ENCODE results near the gene FAAP20. TPM values are rescaled to one million over a fixed set of nuclear protein-coding genes. Genes with fewer than 3 reads are reported as not detected.

FAAP20 gene
- total and polyA plus RNA-seq, 2 experiments from 2014 or later = 130 to 188 TPM

DNA sequence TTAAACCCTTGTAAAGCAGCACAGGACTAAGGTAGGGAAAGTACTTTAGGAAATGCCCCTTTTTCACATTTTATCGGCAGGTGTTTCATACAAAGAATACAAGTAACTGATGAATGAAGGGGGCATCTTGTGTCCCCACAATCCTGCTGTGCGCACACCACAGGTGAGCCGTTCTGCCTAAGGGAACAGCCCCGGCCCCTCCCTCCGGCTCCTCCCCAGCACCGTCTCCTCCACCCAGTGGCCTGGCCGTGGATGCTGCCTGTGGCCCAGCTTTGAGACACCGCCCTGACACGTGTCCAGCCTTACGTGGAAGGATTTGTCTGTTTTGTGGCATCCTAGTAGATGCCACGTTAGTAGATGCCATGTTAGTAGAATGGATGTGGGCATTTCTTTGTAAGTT lies 12.8 kb downstream of the FAAP20 start:
- peaks cover 8% of the 10 kb centered on the region for H3K36me3 ChIP-seq
- H3K9me3 ChIP-seq (ENCODE audit: low read depth) = no peaks in the 10 kb centered on the region
- TF ChIP-seq, protein P1, sequence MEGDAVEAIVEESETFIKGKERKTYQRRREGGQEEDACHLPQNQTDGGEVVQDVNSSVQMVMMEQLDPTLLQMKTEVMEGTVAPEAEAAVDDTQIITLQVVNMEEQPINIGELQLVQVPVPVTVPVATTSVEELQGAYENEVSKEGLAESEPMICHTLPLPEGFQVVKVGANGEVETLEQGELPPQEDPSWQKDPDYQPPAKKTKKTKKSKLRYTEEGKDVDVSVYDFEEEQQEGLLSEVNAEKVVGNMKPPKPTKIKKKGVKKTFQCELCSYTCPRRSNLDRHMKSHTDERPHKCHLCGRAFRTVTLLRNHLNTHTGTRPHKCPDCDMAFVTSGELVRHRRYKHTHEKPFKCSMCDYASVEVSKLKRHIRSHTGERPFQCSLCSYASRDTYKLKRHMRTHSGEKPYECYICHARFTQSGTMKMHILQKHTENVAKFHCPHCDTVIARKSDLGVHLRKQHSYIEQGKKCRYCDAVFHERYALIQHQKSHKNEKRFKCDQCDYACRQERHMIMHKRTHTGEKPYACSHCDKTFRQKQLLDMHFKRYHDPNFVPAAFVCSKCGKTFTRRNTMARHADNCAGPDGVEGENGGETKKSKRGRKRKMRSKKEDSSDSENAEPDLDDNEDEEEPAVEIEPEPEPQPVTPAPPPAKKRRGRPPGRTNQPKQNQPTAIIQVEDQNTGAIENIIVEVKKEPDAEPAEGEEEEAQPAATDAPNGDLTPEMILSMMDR (IDR thresholded peaks at IDR 0.05; ENCODE audit: low read depth, low read length) = no peak
- no peak overlapping the region for H3K4me3 ChIP-seq
- no peaks in the 10 kb centered on the region for H3K4me1 ChIP-seq (ENCODE audit: low read depth)
- no peak for DNase-seq (ENCODE audit: low read depth in 1 of 2, low spot score in 1 of 2)
- H3K27me3 ChIP-seq = no peaks in the 10 kb centered on the region
- no peak overlapping the region for H3K27ac ChIP-seq

DNA sequence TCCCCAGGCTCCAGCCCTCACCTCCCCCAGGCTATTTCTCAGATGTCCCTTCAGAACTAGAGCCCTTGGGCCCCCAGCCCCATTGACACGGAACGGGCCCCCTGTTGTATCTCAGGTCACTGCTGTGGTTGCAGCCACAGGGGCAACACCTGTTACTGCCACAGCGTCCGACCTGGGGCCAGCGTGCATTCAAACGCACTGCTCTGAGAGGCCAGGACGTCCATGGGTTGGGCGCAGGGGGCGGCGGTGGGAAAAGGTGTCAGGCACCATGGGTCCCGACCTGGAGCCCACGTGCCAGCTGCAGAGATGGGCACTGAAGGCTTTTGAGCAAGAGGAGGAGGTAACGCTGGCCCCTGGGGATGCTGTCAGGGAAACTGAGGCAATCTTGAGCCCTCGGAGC lies 13.3 kb downstream of the FAAP20 start:
- no peaks in the 10 kb centered on the region for H3K9me3 ChIP-seq (ENCODE audit: low read depth)
- H3K27me3 ChIP-seq = no peaks in the 10 kb centered on the region
- no peaks in the 10 kb centered on the region for H3K4me1 ChIP-seq (ENCODE audit: low read depth)
- H3K27ac ChIP-seq = no peak overlapping the region
- H3K4me3 ChIP-seq = no peak overlapping the region
- peaks cover 8% of the 10 kb centered on the region for H3K36me3 ChIP-seq
- no peak for DNase-seq (ENCODE audit: low read depth in 1 of 2, low spot score in 1 of 2)
- TF ChIP-seq, protein P1 (IDR thresholded peaks at IDR 0.05; ENCODE audit: low read depth, low read length) = no peak

DNA sequence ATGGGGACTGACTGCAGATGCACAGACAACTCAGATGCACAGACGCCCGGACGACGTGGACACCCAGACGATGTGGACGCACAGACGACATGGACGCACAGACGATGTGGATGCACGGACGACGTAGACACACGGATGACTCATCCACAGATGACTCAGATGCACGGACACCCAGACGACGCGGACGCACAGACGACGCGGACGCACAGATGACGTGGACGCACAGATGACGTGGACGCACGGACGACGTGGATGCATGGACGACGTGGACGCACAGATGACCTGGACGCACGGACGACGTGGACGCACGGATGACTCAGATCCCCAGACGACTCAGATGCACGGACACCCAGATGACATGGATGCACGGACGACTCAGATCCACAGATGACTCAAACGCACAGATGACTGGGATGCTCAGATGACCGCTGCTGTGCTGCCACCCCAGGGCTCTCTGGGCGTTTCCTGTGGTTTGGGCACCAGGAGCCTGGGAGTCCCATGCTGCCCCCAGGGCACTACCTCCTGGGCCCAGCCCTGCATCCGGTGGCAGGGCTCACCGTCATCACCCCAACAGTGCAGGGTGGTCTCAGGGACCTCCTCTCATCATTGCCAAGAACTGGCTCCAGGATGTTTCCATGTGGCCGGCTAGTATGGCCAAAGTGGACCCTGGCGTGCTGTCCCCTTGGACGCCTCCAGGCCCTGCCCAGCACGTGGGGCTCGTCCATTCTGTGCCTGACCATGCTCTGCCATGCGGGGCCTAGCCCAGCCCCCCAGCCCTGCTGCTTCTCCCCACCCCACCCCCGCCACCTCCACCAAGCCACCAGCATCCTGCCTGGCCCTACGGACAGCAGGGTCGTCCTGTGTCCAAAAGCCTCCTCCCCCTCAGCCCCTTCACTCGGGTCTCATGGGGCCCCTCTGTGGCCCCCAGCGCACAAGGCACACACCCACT lies 14.0 kb downstream of the FAAP20 start:
- H3K9me3 ChIP-seq (ENCODE audit: low read depth) = no peaks in the 10 kb centered on the region
- H3K4me3 ChIP-seq = no peak overlapping the region
- no peaks in the 10 kb centered on the region for H3K4me1 ChIP-seq (ENCODE audit: low read depth)
- H3K27ac ChIP-seq = no peak overlapping the region
- DNase-seq (ENCODE audit: low read depth in 1 of 2, low spot score in 1 of 2) = no peak
- H3K27me3 ChIP-seq = no peaks in the 10 kb centered on the region
- H3K36me3 ChIP-seq = peaks cover 4% of the 10 kb centered on the region
- TF ChIP-seq, protein P1 (IDR thresholded peaks at IDR 0.05; ENCODE audit: low read depth, low read length) = no peak

DNA sequence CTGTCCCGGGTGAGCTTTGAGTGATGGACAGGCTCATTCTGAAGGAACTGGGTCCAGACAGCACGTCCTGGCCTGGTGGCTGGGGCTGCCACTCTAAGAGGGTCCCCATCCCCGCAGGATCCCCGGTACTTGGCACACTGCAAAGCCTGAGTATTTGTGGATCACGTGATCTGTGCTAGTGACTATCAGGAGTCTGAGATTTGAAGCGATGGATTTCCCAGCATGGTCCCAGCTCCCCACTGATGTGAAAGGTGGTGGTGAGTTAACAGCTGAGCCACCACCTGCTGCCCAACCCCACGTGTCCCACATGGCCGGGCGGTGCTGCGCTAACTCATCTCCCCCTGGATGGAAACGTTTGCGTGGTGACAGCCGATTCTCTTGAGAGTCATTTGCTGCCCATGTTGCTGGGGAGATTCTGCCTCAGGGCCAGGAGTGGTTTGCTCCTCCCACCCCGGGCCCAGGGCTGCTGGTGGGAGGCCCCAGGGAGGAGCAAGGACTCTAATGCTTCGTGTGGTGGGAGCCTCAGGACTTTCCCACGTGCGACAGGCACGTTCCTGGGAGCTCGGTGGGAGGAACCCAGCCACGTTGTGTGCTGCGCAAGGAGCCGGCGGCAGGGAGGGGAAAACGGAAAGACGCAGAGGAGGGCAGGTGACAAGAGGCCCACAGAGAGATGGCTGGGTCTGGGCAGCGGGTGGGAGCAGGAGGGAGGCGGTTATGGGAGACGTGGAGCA lies 15.1 kb downstream of the FAAP20 start:
- Histone ChIP-seq H3K4me3 (no peak overlapping the region), H3K27ac (no peak overlapping the region), H3K4me1 (ENCODE audit: low read depth) (no peaks in the 10 kb centered on the region), H3K27me3 (no peaks in the 10 kb centered on the region), H3K36me3 (peaks cover 1% of the 10 kb centered on the region), H3K9me3 (ENCODE audit: low read depth) (no peaks in the 10 kb centered on the region)
- TF ChIP-seq, protein P1 (IDR thresholded peaks at IDR 0.05; ENCODE audit: low read depth, low read length) = no peak
- no peak for DNase-seq (ENCODE audit: low read depth in 1 of 2, low spot score in 1 of 2)

DNA sequence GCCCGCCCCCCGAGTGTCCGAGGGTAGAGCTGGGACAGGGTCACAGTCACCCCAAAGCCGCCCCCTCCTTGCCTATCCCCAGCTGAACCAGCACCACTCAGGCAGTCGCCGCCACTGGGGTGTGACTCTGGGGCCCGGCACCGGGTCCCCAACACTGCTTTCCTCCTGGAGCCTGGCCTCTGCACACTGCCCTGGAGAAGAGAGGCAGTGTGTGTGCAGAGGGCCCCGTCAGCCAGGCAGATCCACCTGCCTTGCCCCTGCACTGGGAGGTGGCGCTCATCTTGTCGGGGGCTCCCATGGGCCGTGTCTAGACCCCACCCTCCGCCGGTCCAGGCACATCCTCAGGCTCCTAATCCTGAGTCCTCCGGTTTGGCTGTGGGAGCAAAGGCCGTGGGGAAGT lies 15.7 kb downstream of the FAAP20 start:
- DNase-seq (ENCODE audit: low read depth in 1 of 2, low spot score in 1 of 2) = no peak
- TF ChIP-seq, protein P1 (IDR thresholded peaks at IDR 0.05; ENCODE audit: low read depth, low read length) = no peak
- Histone ChIP-seq H3K4me1 (ENCODE audit: low read depth) (no peaks in the 10 kb centered on the region), H3K36me3 (no peaks in the 10 kb centered on the region), H3K27me3 (no peaks in the 10 kb centered on the region), H3K9me3 (ENCODE audit: low read depth) (no peaks in the 10 kb centered on the region), H3K4me3 (no peak overlapping the region), H3K27ac (no peak overlapping the region)

Data from cardiac muscle cell (in vitro differentiated cells and primary cell).